ENCODE data around the gene NANS. TPM values are rescaled to one million over a fixed set of nuclear protein-coding genes. Genes with fewer than 3 reads are reported as not detected.

NANS gene
- total RNA-seq, 5 donors from 2014 or later (not counting 1 experiment from before 2014, with no cell fraction given) = 21.7 to 57.5 (median 27.6) TPM

DNA sequence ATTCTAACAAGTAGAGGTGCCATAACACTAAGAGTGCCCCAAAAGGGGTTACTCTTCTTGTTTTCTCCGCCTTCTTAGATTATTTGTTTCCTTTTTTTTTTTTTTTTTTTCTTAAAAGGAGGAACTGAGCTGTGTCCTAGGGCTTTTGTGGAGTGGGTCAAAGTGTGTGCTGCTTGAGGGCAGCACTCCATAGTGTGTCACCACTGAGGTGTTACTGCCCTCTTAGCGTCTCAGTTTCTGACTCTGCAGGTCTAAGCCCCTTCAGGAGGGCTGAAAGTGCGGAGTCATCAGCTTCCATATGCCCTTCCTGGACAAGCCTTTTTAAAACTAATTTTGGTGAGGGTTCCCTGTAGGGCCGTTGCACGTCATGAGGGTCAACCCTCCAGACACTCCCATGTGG lies 12.6 kb upstream of the NANS start:
- CTCF ChIA-PET = interaction anchor here (0.6 to 2.7 kb wide), 7 partner anchors 9 to 121 kb away, joined by 4 to 18 read pairs (median 6); partner anchors contain the start of gene TRMO (in 1 of the 2)
- peaks cover 27 to 31% (median 31%) of the 10 kb centered on the region in 3 donors for H3K4me1 Mint-ChIP-seq

DNA sequence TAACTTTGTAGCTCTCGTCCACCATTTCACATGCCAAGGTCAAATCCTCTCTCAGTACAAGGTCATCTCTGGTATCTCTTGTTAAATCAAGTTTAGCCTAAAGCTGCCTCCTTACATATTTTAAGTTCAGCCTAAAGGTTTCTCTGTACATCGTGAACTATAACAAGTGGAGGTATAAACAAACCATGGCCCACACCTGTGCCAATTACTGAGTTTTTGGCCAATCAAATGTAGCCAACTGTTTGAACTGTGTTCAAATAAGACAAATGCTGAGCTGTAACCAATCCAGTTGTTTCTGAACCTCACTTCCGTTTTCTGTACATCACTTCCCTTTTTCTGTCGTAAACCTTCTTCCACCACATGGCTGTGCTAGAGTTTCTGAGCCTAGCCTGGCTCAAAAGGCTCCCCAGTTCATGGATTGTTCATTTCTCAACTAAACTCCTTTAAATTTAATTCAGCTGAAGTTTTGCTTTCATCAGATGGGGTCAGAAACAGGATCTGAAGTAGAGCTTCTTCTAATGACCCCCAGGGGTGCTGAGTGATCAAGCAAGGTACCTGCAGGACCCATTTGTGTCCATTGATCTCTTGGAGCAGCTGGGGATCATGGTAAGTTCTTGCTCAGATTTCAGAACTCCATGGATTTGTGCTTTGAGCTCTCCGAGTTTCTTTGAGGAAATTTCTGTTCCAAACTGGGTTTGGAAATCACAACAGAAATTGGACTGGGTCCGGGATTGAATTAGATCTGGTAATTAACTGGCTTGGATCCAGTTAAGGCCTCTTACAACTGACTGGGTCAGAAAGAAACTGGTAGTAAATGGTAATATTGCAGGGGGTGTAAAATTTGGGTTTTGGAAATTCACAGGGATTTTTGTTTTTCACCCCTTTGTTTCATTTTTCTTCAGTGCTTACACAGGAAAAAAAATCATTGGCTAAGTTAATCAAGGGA lies 11.0 kb upstream of the NANS start:
- peak overlapping the region; percentile 50 for H3K27ac ChIP-seq (ENCODE audit: low read length)
- peaks cover 31 to 37% (median 33%) of the 10 kb centered on the region in 3 donors for H3K4me1 Mint-ChIP-seq
- peak in 29 of 35 experiments; percentile 6 to 80 (median 30) for DNase-seq
- peaks cover 0 to 11% of the 10 kb centered on the region in 2 experiments for H3K4me1 ChIP-seq (ENCODE audit: control insufficient read depth in 1 of 2, extremely low read depth in 1 of 2, insufficient read depth in 2 of 2, low read length in 2 of 2)
- peaks cover 0 to under 1% of the 10 kb centered on the region in 2 donors for H3K27me3 Mint-ChIP-seq
- no peaks in the 10 kb centered on the region for H3K9me3 ChIP-seq
- peak overlapping the region; percentile 44 to 66 for H3K4me3 ChIP-seq (ENCODE audit: control insufficient read depth in 1 of 2, extremely low read depth in 1 of 2, low read length in 1 of 2)
- no peaks in the 10 kb centered on the region for H3K36me3 ChIP-seq (ENCODE audit: control insufficient read depth in 2 of 2, extremely low read depth in 1 of 2, insufficient read depth in 1 of 2, low read length in 1 of 2)
- ChIA-PET CTCF (interaction anchor here (0.5 to 2.7 kb wide), 17 partner anchors 11 to 348 kb away, joined by 3 to 18 read pairs (median 5); partner anchors contain the start of genes NANS (in 1 of the 2), TRMO (in 1 of the 2) and XPA (in 1 of the 2)), POLR2A (interaction anchor here (0.6 to 1.2 kb wide), 5 partner anchors 11 to 215 kb away, joined by 3 to 23 read pairs (median 3); partner anchors contain the start of gene NANS (in 1 of the 2))
- H3K27me3 ChIP-seq (replicated peaks in 1 of 2; ENCODE audit: control insufficient read depth in 2 of 2, extremely low read depth in 1 of 2, insufficient read depth in 2 of 2, low read length in 1 of 2) = no peaks in the 10 kb centered on the region
- peak overlapping the region; percentile 75 to 81 (median 80) for H3K4me3 Mint-ChIP-seq
- 39% methylated on average over 5 of the region's 6 CpGs for WGBS (ENCODE audit: insufficient coverage)
- H3K9me3 Mint-ChIP-seq = no peaks in the 10 kb centered on the region
- peaks cover 3% of the 10 kb centered on the region for H3K36me3 Mint-ChIP-seq
- peak; percentile 95 to 98 (median 97) for ATAC-seq (replicated peaks in 1 of 4)
- peak overlapping the region; percentile 76 to 92 for H3K27ac Mint-ChIP-seq

More for the DNA sequence above, 12.6 kb upstream of the NANS start:
- DNase-seq = no peak
- H3K36me3 Mint-ChIP-seq = peaks cover 3% of the 10 kb centered on the region
- no peak for ATAC-seq (replicated peaks in 1 of 4)
- Histone ChIP-seq H3K27ac (ENCODE audit: low read length) (no peak overlapping the region), H3K4me1 (ENCODE audit: control insufficient read depth in 1 of 2, extremely low read depth in 1 of 2, insufficient read depth in 2 of 2, low read length in 2 of 2) (peaks cover 0 to 11% of the 10 kb centered on the region in 2 experiments), H3K9me3 (no peaks in the 10 kb centered on the region), H3K27me3 (replicated peaks in 1 of 2; ENCODE audit: control insufficient read depth in 2 of 2, extremely low read depth in 1 of 2, insufficient read depth in 2 of 2, low read length in 1 of 2) (peaks cover 0 to 9% of the 10 kb centered on the region in 2 experiments), H3K36me3 (ENCODE audit: control insufficient read depth in 2 of 2, extremely low read depth in 1 of 2, insufficient read depth in 1 of 2, low read length in 1 of 2) (no peaks in the 10 kb centered on the region), H3K4me3 (ENCODE audit: control insufficient read depth in 1 of 2, extremely low read depth in 1 of 2, low read length in 1 of 2) (no peak overlapping the region)
- WGBS (ENCODE audit: insufficient coverage) = no CpG with 5 or more reads among the region's 5 CpGs
- H3K9me3 Mint-ChIP-seq = no peaks in the 10 kb centered on the region
- peaks cover 3 to 8% of the 10 kb centered on the region in 2 donors for H3K27me3 Mint-ChIP-seq
- no peak overlapping the region for H3K4me3 Mint-ChIP-seq
- POLR2A ChIA-PET = interaction anchor here (0.6 kb wide), 3 partner anchors 110 to 1591 kb away, joined by 4 to 6 read pairs (median 5); no protein-coding TSS in a partner anchor
- no peak overlapping the region for H3K27ac Mint-ChIP-seq

DNA sequence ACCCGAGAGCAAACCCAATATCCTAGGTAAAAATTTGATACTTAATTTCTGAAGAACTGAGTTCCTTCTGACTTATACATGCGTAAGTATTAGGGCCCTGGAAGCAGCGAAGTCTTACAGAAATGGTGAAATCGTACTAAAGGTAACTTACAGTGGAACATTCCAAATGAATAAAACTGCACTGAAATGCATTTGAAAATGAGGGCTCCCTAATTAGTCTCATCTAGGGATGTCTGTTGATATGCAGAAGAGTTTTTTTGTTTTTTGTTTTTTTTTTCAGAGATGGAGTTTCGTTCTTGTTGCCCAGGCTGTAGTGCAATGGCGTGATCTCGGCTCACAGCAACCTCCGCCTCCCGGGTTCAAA lies 10.4 kb upstream of the NANS start:
- CTCF ChIA-PET = interaction anchor here (0.6 to 2.7 kb wide), 6 partner anchors 10 to 156 kb away, joined by 3 to 18 read pairs (median 6); partner anchors contain the start of genes NANS (in 1 of the 2) and TRMO (in 1 of the 2)
- ATAC-seq (replicated peaks in 1 of 4) (no peak), DNase-seq (no peak)
- Mint-ChIP-seq H3K27me3 (no peaks in the 10 kb centered on the region), H3K4me1 (peaks cover 31 to 37% (median 33%) of the 10 kb centered on the region in 3 donors), H3K36me3 (peaks cover 3% of the 10 kb centered on the region), H3K4me3 (peak overlapping the region; percentile 28 to 81 (median 75)), H3K9me3 (no peaks in the 10 kb centered on the region), H3K27ac (no peak overlapping the region)
- Histone ChIP-seq H3K9me3 (no peaks in the 10 kb centered on the region), H3K4me1 (ENCODE audit: control insufficient read depth in 1 of 2, extremely low read depth in 1 of 2, insufficient read depth in 2 of 2, low read length in 2 of 2) (peaks cover 0 to 11% of the 10 kb centered on the region in 2 experiments), H3K27me3 (replicated peaks in 1 of 2; ENCODE audit: control insufficient read depth in 2 of 2, extremely low read depth in 1 of 2, insufficient read depth in 2 of 2, low read length in 1 of 2) (no peaks in the 10 kb centered on the region), H3K27ac (ENCODE audit: low read length) (no peak overlapping the region), H3K4me3 (ENCODE audit: control insufficient read depth in 1 of 2, extremely low read depth in 1 of 2, low read length in 1 of 2) (no peak overlapping the region), H3K36me3 (ENCODE audit: control insufficient read depth in 2 of 2, extremely low read depth in 1 of 2, insufficient read depth in 1 of 2, low read length in 1 of 2) (no peaks in the 10 kb centered on the region)
- WGBS (ENCODE audit: insufficient coverage) = 96% methylated on average over 3 of the region's 9 CpGs
- POLR2A ChIA-PET = interaction anchor here in 1 of 2 donors (0.6 kb wide), 1 partner anchor 214 kb away, joined by 4 read pairs; no protein-coding TSS in a partner anchor

DNA sequence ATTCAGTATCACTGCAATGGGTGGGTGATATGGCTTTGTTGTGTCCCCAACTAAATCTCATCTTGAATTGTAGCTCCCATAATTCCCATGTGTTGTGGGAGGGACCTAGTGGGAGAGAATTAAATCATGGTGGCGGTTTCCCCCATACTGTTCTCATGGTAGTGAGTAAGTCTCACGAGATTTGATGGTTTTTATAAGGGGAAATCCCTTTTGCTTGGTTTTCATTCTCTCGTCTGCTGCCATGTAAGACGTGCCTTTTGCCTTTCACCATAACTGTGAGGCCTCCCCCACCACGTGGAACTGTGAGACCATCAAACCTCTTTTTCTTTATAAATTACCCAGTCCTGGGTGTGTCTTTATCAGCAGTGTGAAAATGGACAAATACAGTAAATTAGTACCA lies 9.5 kb upstream of the NANS start:
- no peak for DNase-seq
- H3K27me3 Mint-ChIP-seq = no peaks in the 10 kb centered on the region
- H3K27ac ChIP-seq (ENCODE audit: low read length) = no peak overlapping the region
- WGBS (ENCODE audit: insufficient coverage) = no CpG with 5 or more reads among the region's 5 CpGs
- H3K36me3 Mint-ChIP-seq = peaks cover 3% of the 10 kb centered on the region
- H3K4me3 Mint-ChIP-seq = peak overlapping the region in 2 of 3 donors; percentile 21 to 27
- no peak overlapping the region for H3K4me3 ChIP-seq (ENCODE audit: control insufficient read depth in 1 of 2, extremely low read depth in 1 of 2, low read length in 1 of 2)
- no peaks in the 10 kb centered on the region for H3K27me3 ChIP-seq (replicated peaks in 1 of 2; ENCODE audit: control insufficient read depth in 2 of 2, extremely low read depth in 1 of 2, insufficient read depth in 2 of 2, low read length in 1 of 2)
- H3K9me3 ChIP-seq = no peaks in the 10 kb centered on the region
- ChIA-PET CTCF (no interaction called here), POLR2A (interaction anchor here (0.5 to 1.2 kb wide), 4 partner anchors 9 to 324 kb away, joined by 3 to 12 read pairs (median 4); no protein-coding TSS in a partner anchor)
- H3K4me1 Mint-ChIP-seq = peaks cover 31 to 37% (median 33%) of the 10 kb centered on the region in 3 donors
- no peaks in the 10 kb centered on the region for H3K9me3 Mint-ChIP-seq
- no peaks in the 10 kb centered on the region for H3K36me3 ChIP-seq (ENCODE audit: control insufficient read depth in 2 of 2, extremely low read depth in 1 of 2, insufficient read depth in 1 of 2, low read length in 1 of 2)
- H3K27ac Mint-ChIP-seq = no peak overlapping the region
- no peak for ATAC-seq (replicated peaks in 1 of 4)
- peaks cover 0 to 11% of the 10 kb centered on the region in 2 experiments for H3K4me1 ChIP-seq (ENCODE audit: control insufficient read depth in 1 of 2, extremely low read depth in 1 of 2, insufficient read depth in 2 of 2, low read length in 2 of 2)

DNA sequence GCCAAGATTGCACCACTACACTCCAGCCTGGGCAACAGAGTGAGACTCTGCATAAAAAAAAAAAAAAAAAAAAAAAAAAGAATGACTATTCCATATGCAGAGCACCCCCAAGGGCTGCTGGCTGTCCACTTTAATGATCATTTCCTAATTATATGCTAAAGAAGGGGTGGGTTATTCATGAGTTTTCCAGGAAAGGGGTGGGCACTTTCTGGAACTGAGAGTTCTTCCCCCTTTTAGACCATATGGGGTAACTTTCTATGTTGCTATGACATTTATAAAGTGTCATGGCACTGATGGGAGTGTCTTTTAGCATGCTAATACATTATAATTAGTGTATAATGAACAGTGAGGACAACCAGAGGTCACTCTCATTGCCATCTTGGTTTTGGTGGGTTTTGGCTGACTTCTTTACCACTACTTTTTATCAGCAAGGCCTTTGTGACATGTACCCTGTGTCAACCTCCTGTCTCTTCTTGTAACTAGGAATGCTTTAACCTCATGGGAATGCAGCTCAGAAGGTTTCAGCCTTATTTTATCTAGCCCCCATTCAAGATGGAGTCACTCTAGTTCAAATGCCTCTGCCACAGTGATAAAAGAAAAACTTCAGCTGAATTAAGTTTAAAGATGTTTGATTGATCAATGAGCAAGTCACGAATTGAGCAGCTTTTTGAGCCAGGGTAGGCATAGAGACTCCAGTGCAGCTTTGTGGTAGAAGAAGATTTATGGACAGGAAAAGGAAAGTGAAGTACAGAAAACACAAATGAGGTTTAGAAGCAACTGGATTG lies 7.1 kb upstream of the NANS start:
- POLR2A ChIA-PET = interaction anchor here in 1 of 2 donors (0.7 kb wide), 1 partner anchor 9 kb away, joined by 3 read pairs; no protein-coding TSS in a partner anchor
- Mint-ChIP-seq H3K4me3 (no peak overlapping the region), H3K4me1 (peaks cover 31 to 35% (median 33%) of the 10 kb centered on the region in 3 donors), H3K9me3 (no peaks in the 10 kb centered on the region), H3K27me3 (no peaks in the 10 kb centered on the region), H3K27ac (peak overlapping the region in 1 of 2 donors; percentile 8), H3K36me3 (peaks cover 3% of the 10 kb centered on the region)
- no peaks in the 10 kb centered on the region for H3K36me3 ChIP-seq (ENCODE audit: control insufficient read depth in 2 of 2, extremely low read depth in 1 of 2, insufficient read depth in 1 of 2, low read length in 1 of 2)
- ATAC-seq (replicated peaks in 1 of 4) (no peak), DNase-seq (no peak)
- H3K4me1 ChIP-seq (ENCODE audit: control insufficient read depth in 1 of 2, extremely low read depth in 1 of 2, insufficient read depth in 2 of 2, low read length in 2 of 2) = peaks cover 0 to 11% of the 10 kb centered on the region in 2 experiments
- no peaks in the 10 kb centered on the region for H3K27me3 ChIP-seq (replicated peaks in 1 of 2; ENCODE audit: control insufficient read depth in 2 of 2, extremely low read depth in 1 of 2, insufficient read depth in 2 of 2, low read length in 1 of 2)
- 63% methylated on average over 1 of the region's 1 CpG for WGBS (ENCODE audit: insufficient coverage)
- H3K4me3 ChIP-seq (ENCODE audit: control insufficient read depth in 1 of 2, extremely low read depth in 1 of 2, low read length in 1 of 2) = no peak overlapping the region
- CTCF ChIA-PET = no interaction called here
- H3K27ac ChIP-seq (ENCODE audit: low read length) = no peak overlapping the region
- H3K9me3 ChIP-seq = no peaks in the 10 kb centered on the region
